Body of pancreas (tissue), 4 donors: ENCODE data around the gene ATE1.

Source experiments
- CTCF ChIP-seq, 7 experiments: fragments of 450-650 bp in 4 of 7; fragments of 200-600 bp in 3 of 7; sonication (generic) in 3 of 7; IDR thresholded peaks; one replicate each; pipeline ENCODE4 v1.5.1; 2016 to 2019; ENCODE audit warnings: antibody characterized with exemption in 7 of 7
- POLR2A ChIP-seq, 3 donors: fragments of 450-650 bp; IDR thresholded peaks; one replicate each; pipeline ENCODE4 v1.6.1; 2016; ENCODE audit warnings: antibody characterized with exemption in 3 of 3, mild to moderate bottlenecking in 2 of 3

- no peak for TF ChIP-seq POLR2A (IDR thresholded peaks at IDR 0.05)
- TF ChIP-seq CTCF (IDR thresholded peaks at IDR 0.05): no peak
Observed at GRCh38 chr10:121721257-121721656, 206.6 kb downstream of the ATE1 start.
